HepG2 (cell line): ENCODE results near the gene ZNF287.

ENCODE experiments used
- ARID2 ChIP-seq: sonication (generic); formaldehyde crosslinking; IDR thresholded peaks from 2 replicates; pipeline ENCODE4 v1.8.1; 2022; ENCODE audit warnings: mild to moderate bottlenecking, missing genetic modification reagents, borderline replicate concordance
- POLR2AphosphoS2 ChIP-seq: IDR thresholded peaks from 2 replicates; pipeline ENCODE4 v1.6.1; 2011; ENCODE audit warnings: low read depth, low read length, improper control_type of control experiment

GRCh38 chr17:16537130-16537458 is 31.9 kb downstream of the ZNF287 start:
- TF ChIP-seq ARID2 (CRISPR knock-in tag) (no peak), POLR2AphosphoS2 (no peak)
